ENCODE measurements around the gene GPR39.

DNA sequence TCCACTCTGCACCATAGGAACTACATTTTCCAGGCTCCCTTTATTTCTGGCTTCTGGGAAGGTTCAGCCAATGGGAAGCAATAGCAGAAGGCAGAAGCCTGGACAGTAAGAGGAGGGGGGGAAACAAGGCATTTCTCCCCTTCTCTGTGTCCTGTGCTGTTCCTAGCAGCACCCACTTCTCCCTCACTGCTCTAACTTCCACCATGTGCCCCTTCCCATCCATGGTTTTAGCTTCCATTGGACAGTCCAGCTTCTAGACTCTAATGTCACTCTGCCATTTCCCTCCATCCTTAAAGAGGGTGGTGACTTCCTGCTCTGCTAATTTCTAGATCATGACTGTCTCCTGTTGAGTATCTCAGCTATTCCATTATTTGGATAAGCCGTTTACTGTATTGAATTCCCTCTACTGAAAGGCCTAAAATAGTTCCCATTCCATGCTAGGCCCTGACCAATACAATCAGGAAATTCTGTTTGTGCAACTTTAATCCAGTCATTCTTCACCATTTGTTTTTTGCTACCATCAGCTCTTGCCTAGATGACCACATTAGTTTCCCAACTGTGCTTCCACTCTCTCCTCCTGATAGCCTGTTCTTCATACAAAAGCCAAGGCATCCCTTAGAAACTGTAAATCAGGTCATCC, 274.2 kb downstream of the GPR39 start:
- TF ChIP-seq, protein P1, sequence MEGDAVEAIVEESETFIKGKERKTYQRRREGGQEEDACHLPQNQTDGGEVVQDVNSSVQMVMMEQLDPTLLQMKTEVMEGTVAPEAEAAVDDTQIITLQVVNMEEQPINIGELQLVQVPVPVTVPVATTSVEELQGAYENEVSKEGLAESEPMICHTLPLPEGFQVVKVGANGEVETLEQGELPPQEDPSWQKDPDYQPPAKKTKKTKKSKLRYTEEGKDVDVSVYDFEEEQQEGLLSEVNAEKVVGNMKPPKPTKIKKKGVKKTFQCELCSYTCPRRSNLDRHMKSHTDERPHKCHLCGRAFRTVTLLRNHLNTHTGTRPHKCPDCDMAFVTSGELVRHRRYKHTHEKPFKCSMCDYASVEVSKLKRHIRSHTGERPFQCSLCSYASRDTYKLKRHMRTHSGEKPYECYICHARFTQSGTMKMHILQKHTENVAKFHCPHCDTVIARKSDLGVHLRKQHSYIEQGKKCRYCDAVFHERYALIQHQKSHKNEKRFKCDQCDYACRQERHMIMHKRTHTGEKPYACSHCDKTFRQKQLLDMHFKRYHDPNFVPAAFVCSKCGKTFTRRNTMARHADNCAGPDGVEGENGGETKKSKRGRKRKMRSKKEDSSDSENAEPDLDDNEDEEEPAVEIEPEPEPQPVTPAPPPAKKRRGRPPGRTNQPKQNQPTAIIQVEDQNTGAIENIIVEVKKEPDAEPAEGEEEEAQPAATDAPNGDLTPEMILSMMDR (IDR thresholded peaks at IDR 0.05), result no peak
- no peak for TF ChIP-seq POLR2A (IDR thresholded peaks at IDR 0.05)

Measured in upper lobe of left lung (tissue), 4 donors.